Parathyroid adenoma (tissue), 2 donors: ENCODE measurements around the gene TNNI3.

Experiments
- H2AFZ ChIP-seq: fragments of 300-600 bp; sonication (generic); one replicate; pipeline ENCODE4 v1.7.0; 2017; ENCODE audit warnings: antibody characterized with exemption, mild to moderate bottlenecking
- H3K27ac ChIP-seq: fragments of 300-600 bp; sonication (generic); one replicate; pipeline ENCODE4 v1.7.0; 2017
- H3K27me3 ChIP-seq: fragments of 300-600 bp; sonication (generic); one replicate; pipeline ENCODE4 v1.7.0; 2017; ENCODE audit warnings: low read length; ENCODE audit not compliant: control insufficient read depth, insufficient read depth
- H3K36me3 ChIP-seq: fragments of 300-600 bp; sonication (generic); one replicate; pipeline ENCODE4 v1.7.0; 2017; ENCODE audit warnings: low read length; ENCODE audit not compliant: control insufficient read depth, insufficient read depth
- H3K4me1 ChIP-seq: fragments of 300-600 bp; sonication (generic); one replicate; pipeline ENCODE4 v1.7.0; 2017; ENCODE audit warnings: control low read depth
- H3K4me2 ChIP-seq: fragments of 300-600 bp; sonication (generic); one replicate; pipeline ENCODE4 v1.7.0; 2017; ENCODE audit warnings: low read length
- H3K4me3 ChIP-seq: fragments of 300-600 bp; sonication (generic); one replicate; pipeline ENCODE4 v1.7.0; 2017; ENCODE audit warnings: low read depth, low read length
- H3K79me2 ChIP-seq: fragments of 300-600 bp; sonication (generic); one replicate; pipeline ENCODE4 v1.7.0; 2017; ENCODE audit warnings: control low read depth
- H3K9ac ChIP-seq: fragments of 300-600 bp; sonication (generic); one replicate; pipeline ENCODE4 v1.7.0; 2017; ENCODE audit warnings: mild to moderate bottlenecking
- H3K9me3 ChIP-seq: fragments of 300-600 bp; sonication (generic); one replicate; pipeline ENCODE4 v1.7.0; 2017; ENCODE audit warnings: low read length; ENCODE audit not compliant: control insufficient read depth
- CTCF ChIP-seq: fragments of 300-600 bp; sonication (generic); IDR thresholded peaks from one replicate; pipeline ENCODE4 v1.7.0; 2017; ENCODE audit warnings: antibody characterized with exemption, mild to moderate bottlenecking
- donor health status: primary hyperparathyroidism.

The TNNI3 gene

GRCh38 chr19:55160986-55161365 is 3.4 kb upstream of the TNNI3 start:
- H3K4me1 ChIP-seq = no peaks in the 10 kb centered on the region
- no peak overlapping the region for H2AFZ ChIP-seq
- H3K4me3 ChIP-seq = no peak overlapping the region
- no peak overlapping the region for H3K4me2 ChIP-seq
- H3K79me2 ChIP-seq = no peaks in the 10 kb centered on the region
- no peaks in the 10 kb centered on the region for H3K9me3 ChIP-seq
- no peaks in the 10 kb centered on the region for H3K36me3 ChIP-seq
- no peak overlapping the region for H3K27ac ChIP-seq
- H3K9ac ChIP-seq = no peak overlapping the region
- TF ChIP-seq CTCF = no peak
- H3K27me3 ChIP-seq = no peaks in the 10 kb centered on the region

DNA sequence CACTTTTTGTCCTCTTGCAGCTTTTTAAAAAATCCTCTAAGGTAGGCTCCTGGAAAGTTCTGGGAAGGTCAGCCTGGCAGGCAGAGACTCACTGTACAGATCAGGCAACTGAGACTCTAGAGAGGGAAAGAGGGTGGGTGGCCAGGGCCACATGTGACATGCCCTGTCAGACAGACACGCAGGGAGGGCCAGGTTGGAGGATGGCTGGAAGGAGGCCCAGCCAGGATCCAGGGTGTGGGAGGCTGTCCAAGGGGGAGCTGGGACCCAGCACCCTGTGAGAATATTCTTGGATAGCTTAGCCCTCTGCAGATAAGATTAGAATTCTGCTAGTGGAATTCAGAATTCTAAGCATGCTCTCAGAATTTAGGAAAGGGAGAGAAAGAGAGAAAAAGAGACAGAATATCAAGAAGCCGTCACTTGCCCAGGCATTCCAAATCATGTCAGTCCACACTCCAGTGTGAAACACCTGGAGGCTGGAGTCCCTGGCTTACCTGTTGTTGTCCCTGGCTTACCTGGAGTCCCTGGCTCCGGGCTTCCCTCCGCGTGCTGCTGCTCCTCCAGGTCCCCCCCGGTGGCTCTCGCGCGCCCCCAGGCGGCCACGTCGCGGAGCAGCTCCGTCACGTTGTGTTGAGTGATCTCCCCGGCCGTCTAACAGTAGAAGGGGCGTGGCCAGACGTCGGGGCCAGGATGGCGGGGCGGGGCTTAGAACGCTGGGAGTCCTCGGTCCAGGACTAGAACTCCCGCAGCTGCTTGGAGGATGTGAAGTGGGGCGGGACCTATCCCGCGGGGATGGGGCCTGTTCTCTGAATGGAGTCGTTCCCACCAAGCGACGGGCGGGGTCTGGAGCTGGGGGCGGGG is 2.8 kb upstream of the TNNI3 start:
- H2AFZ ChIP-seq = no peak overlapping the region
- no peaks in the 10 kb centered on the region for H3K27me3 ChIP-seq
- no peaks in the 10 kb centered on the region for H3K4me1 ChIP-seq
- peak; percentile 93 for TF ChIP-seq CTCF
- H3K79me2 ChIP-seq = no peaks in the 10 kb centered on the region
- no peak overlapping the region for H3K27ac ChIP-seq
- H3K36me3 ChIP-seq = no peaks in the 10 kb centered on the region
- no peak overlapping the region for H3K4me2 ChIP-seq
- no peak overlapping the region for H3K4me3 ChIP-seq
- no peaks in the 10 kb centered on the region for H3K9me3 ChIP-seq
- H3K9ac ChIP-seq = no peak overlapping the region

DNA sequence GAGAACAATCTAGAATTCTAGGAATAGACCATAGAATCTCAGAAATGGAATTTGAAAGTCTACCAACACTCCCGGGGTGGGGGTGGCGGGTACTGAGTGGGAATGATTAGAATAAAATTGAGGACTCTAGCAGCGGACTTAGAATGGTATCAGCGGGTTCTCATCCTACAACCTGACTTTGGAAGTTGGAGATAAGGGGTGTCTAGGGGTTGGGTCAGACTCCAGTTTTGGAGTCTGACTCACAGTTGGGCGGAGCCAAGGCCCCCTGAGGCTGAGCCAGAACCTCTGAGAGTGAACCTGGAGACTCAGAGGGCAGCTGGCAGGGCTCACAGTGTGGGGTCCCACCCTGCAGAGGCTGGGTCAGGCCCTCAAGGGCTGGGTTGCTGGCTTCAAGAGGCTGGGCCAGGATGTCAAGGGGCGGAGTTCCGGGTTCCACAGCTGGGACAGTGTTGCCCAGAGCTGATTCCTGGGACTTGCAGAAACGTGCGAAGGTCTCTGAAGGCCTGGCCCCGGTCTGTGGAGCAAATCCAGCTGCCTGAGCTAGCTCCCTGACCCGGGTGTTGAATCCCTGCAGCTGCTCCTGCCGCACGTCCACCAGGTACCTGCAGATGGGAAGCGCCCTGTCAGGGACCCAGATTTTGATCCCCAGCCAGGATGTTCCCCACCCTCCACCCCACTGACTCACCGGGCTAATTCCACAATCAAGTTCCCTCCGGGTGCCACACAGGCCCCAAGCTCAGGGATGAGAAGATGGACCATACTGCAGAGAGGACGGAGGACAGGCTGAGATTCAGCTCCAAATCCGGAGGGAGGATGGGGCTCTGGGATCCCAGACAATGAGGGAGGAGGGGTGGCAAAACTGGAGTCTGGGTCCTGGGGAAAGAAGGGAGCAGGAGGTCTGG is 1.6 kb upstream of the TNNI3 start:
- Histone ChIP-seq H3K9me3 (no peaks in the 10 kb centered on the region), H3K9ac (no peak overlapping the region), H3K4me2 (no peak overlapping the region), H3K27ac (no peak overlapping the region), H3K27me3 (no peaks in the 10 kb centered on the region), H2AFZ (no peak overlapping the region), H3K4me1 (no peaks in the 10 kb centered on the region), H3K4me3 (no peak overlapping the region), H3K79me2 (no peaks in the 10 kb centered on the region), H3K36me3 (no peaks in the 10 kb centered on the region)
- TF ChIP-seq CTCF = no peak

GRCh38 chr19:55158423-55158822 is 891 bp upstream of the TNNI3 start:
- Histone ChIP-seq H3K9me3 (no peaks in the 10 kb centered on the region), H3K36me3 (no peaks in the 10 kb centered on the region), H3K27ac (no peak overlapping the region), H3K4me3 (no peak overlapping the region), H3K4me2 (no peak overlapping the region), H3K9ac (no peak overlapping the region), H3K4me1 (no peaks in the 10 kb centered on the region), H3K79me2 (no peaks in the 10 kb centered on the region), H2AFZ (no peak overlapping the region), H3K27me3 (no peaks in the 10 kb centered on the region)
- TF ChIP-seq CTCF = no peak
